Ammon's horn (tissue), 1 donor: ENCODE data around the gene KIF16B.
A peak's percentile ranks its signal among the peaks of the same experiment; 100 is the strongest.
"Not testable (repeated sequence)": the region's sequence is repeated elsewhere in the genome, so short reads cannot be mapped to it uniquely, and the experiment has no call there.

Experiments used
- DNase-seq: peaks from one replicate; pipeline ENCODE4 v3.0.0-alpha.2; 2016; ENCODE audit warnings: low spot score

KIF16B gene

GRCh38 chr20:16522651-16523050 lies 50.6 kb downstream of the KIF16B start:
- not testable (repeated sequence) for DNase-seq

DNA sequence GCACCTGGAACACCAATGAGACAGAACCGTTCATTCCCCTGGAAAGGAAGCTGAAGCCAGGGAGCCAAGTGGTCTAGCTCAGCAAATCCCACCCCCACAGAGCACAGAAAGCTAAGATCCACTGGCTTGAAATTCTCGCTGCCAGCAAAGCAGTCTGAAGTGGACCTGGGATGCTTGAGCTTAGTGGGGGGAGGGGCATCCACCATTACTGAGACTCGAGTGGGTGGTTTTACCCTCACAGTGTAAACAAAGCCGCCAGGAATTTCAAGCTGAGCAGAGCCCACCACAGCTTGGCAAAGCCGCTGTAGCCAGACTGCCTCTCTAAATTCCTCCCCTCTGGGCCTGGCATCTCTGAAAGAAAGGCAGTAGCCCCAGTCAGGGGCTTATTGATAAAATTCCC lies 53.1 kb downstream of the KIF16B start:
- no peak for DNase-seq

DNA sequence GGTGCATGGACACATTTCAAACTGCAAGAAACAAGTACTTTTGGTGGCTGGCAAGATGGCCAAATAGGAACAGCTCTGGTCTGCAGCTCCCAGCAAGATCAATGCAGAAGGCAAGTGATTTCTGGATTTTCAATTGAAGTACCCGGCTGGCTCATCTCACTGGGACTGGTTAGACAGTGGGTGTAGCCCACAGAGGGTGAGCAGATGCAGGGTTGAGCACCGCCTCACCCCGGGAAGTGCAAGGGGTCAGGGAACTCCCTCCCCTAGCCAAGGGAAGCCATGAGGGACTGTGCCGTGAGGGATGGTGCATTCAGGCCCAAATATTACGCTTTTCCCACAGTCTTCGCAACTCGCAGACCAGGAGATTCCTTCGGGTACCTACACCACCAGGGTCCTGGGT lies 53.6 kb downstream of the KIF16B start:
- DNase-seq = not testable (repeated sequence)

- DNase-seq = no peak
Measured at GRCh38 chr20:16518784-16519084, 54.5 kb downstream of the KIF16B start.

DNA sequence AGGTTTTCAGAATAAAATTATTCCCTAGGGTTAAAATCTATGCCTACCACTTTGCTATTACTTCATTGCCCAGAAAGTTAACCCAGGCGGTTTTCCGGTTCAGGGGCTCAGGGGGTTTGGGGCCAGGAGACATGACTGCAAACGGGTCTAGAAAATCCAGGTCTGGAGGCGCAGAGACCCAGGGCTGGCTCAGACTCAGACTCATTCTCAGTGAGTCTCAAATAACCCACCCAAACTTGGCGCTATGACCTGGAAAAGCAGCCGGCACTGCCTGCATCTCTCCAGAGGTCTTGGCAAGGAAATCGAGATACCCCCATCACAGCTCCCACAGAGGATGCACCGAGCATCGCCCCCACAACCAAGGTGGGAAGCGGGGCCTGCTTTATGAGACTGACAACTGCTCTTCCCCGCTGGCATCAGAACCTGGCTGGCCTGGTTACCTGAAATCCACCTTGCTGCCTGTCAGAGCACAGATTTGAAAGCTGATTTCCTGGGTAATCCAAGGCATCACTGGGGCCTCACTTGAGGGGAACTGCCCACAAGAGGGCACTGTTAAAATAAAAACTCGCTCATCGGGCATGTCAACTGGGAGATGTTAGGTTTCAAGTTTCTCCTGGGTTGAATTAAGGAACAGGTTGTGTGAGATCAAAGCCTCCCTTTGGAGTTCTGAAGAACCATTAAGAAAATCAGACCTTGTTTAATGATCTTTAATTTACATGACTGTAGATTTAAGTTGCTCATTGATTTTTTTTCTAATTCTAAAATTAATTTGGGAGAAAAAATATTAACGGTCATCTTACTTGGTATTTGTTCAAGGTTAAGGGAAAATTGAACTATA lies 55.1 kb downstream of the KIF16B start:
- DNase-seq = peak; percentile 40

GRCh38 chr20:16516794-16517193 lies 56.5 kb downstream of the KIF16B start:
- DNase-seq = no peak

DNA sequence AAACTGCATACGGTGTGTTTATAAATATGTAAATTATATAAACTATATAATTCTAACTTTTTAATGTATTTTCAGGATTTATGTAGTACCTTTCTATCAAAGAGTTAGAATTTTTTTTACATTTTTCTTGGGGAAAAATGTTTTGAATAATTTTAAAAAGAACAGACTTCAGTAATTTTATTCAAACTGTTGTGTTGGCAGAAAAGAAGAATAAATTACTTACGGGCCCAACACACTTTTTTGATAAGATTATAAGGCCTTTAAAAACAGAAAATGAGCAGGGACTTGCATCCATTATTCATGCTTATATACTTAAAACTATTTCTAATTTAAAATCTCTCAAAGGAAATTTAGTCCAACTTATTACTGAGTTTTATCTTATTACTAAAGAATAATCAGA lies 58.2 kb downstream of the KIF16B start:
- DNase-seq = no peak

GRCh38 chr20:16514140-16514539 lies 59.1 kb downstream of the KIF16B start:
- DNase-seq = peak; percentile 47

GRCh38 chr20:16505894-16506293 lies 67.4 kb downstream of the KIF16B start:
- DNase-seq = no peak

DNA sequence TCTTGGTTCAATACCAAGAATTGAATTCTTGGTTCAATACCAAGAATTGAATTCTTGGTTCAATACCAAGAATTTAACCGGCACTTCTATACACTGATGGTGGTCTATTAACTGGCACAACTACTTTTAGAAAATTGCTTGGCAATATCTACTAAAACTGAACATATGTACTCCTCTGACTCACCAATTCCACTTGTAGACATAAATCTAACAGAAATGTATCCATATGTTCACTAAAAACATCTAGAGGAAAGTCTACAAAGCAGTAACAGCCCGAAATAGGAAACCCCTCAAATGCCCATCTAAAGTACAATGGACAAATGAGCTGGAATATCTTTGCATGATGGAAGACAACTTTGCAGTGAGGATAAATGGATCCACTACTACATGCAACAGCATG lies 71.9 kb downstream of the KIF16B start:
- no peak for DNase-seq

DNA sequence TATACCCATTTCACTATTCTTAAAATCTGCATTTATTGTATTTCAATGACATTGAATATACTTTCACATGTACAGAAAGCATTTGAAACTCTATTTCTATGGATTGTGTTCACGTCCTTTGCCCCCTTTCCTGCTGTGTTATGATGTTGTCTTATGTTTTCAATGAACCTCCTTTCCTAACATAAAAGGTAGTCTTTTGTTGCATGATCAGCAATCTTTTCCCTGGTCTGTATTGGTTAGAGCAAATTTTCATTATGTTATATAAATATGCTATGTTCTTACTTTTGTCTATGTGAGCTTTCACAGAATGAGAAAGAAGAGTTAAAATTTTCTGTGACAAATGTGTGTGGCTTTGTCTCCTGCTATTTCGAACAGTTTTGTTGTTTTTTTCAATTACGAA lies 73.1 kb downstream of the KIF16B start:
- DNase-seq = no peak

DNA sequence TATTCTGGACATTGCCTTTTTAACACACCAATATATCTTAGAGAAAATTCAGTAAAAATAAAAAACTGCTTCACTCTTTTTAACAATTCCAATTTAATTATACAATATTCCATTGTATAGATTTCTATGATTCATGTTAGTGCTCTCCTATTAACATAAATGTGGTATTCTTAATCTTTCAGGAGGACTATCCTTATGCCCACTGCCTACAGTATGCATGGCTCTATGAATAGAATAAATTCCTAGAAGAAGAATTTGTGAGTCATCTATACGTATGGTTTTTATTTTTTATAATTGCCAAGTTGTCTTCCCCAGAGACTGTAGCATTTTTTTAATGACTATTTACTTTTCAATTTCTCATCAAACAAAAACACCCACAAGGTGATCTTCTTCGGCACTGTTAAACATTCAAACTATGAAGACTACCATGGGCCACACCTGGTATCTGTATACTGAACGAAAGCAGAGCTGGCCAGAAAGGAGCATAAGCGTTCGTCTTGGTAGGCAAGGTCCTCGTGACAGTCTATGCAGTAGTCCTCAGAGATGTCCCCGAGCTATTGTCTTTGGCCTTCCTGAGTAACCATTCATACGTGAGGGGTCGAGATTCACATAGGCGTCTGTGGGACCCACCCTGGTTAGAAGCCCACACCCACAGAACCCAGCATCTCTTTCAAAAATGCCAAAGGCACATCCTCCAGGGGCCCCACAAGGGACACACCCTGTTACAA lies 74.6 kb downstream of the KIF16B start:
- DNase-seq = no peak

DNA sequence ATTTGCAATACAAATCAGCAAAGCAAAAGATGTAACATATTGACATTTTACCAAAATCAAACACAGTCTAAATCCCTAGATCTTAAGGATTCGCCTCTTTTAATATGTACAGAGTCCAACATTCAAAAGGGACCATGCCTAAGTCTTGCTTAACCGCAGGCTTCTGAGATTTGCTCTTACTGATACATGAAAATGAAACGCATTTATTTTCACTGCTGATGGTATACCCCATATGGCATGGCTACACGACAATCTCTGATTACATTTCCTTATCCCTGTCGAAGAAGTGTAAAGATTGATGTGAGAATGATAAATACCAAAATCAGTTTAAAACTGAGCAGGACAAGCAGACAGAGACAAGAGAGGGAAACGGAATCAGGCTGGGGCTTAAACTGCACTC lies 75.4 kb downstream of the KIF16B start:
- no peak for DNase-seq

GRCh38 chr20:16493486-16493885 lies 79.8 kb downstream of the KIF16B start:
- DNase-seq = no peak

DNA sequence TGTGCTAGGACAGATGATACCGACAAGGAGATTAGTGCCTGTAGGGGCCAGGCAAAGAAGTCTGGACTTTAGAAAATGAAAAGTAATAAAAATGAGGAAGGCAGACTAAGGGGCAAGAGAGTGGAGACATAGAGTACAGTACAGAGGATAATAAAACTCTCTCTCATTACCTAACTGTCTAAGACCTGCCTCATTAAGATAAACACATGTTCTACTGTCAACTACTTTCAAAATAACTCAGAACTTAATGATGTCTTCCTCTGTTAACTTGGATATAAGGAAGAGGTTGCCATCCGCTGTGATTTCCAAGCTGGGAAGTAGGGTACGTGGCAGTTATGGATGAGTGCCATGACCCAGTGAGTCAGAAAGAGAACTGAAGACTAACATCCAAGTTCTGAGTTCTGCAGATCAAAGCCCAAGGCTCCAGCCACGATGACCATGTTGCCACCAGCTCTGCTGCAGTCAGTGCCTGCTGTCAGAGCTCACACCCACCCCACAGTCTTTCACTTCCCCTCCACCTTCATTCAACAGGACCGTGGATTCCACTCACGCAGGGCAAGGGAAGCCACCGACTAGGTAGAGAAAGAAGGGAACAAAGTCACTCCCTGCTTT lies 81.8 kb downstream of the KIF16B start:
- peak; percentile 67 for DNase-seq

DNA sequence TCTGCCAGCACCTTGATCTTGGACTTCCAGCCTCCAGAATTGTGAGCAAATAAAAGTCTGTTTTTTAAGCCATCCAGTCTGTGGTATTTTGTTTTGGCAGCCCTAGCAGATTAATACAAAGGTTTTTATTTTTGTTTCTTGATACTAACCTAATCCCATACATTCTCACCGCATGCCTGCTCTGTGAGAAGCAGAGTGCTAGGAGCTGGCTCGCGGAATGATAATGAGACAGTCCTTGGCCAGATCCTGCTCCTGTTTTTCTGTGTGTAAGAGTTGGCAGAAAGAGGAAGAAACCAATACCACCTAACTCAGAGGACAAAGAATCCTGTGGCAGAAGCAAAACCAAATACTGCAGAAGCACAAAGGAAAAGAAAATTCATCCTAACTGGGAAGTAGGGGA lies 82.6 kb downstream of the KIF16B start:
- DNase-seq = peak; percentile 31

DNA sequence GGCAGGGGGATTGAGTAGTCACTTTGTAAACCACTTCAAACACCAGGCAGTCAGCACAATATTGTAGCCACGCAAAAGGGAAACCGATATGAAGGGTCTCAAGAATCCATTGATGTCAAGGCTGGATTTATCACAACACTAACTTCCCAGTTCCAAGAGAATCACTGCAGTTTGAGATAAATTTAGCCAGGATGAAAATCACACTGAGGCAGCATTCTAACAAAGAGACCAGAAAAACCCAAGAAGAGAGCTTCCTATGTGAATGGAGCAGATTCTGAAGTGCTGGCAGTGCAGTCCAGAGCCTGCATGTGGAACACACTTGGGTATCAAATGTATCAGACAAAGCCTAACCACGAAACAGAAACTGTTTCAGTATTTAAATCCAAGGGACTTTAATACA lies 84.6 kb downstream of the KIF16B start:
- DNase-seq = no peak

GRCh38 chr20:16488086-16488485 lies 85.2 kb downstream of the KIF16B start:
- DNase-seq = no peak

DNA sequence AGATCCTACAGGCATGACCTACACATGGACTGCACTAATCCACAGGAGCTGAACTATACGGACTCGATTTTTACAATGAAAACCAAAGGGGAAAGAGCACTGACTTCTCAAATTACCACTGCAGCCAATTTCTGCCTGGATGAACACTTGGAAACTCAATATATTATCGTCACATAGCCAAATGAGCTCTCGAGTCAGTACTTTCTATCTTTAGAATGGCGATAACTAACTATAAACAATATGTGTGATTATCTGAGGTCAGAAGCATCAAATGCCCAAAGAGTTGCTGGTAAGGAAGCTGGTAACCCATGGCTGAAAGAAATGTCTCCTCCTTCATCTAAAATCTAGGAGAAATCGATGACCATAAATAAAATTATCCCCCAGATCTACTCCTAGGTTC lies 86.7 kb downstream of the KIF16B start:
- DNase-seq = no peak

- no peak for DNase-seq
Measured at GRCh38 chr20:16485401-16485800, 87.8 kb downstream of the KIF16B start.

DNA sequence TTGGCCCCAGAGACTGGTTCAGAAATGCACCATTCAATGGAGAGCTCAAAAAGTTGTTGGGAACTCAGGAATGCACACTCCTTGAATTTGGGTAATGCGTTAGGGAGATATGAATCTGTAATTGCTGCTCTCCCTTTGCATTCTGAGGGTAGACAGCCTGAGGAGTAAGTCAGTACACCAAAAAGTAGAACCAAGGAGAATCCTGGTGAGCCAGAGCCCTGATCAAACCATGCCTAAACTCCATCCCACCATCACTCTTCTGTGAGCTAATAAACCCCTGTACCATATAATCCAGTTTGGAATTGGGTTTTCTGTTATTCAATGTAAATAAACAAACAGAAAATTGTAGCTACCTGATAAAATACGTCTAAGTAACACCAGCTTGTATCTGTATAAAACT lies 90.2 kb downstream of the KIF16B start:
- no peak for DNase-seq

- DNase-seq = no peak
Measured at GRCh38 chr20:16481977-16482376, 91.3 kb downstream of the KIF16B start.

GRCh38 chr20:16479666-16480065 lies 93.6 kb downstream of the KIF16B start:
- DNase-seq = no peak
